GM12878 (cell line): ENCODE results near the gene EFCAB9. TPM values are rescaled to one million over a fixed set of nuclear protein-coding genes. Genes with fewer than 3 reads are reported as not detected.

Experiments used
- ATAC-seq: fragments of 200-7000 bp; cut with Tn5 transposase; 3 replicates; pipeline ENCODE4 v1.9.1; 2020; ENCODE audit warnings: mild to moderate bottlenecking, moderate library complexity
- BruUV-seq: library from RNA; stranded (reverse); fragments of 400-500 nt; replicated peaks from 2 replicates; lab custom pipeline; 2021; lab: Mats Ljungman, UMichigan
- CTCF ChIA-PET: fragments of 300-600 bp; sonication (Branson Sonifier 250); formaldehyde crosslinking; extraction: SDS; loops from one replicate; lab custom pipeline; 2021; ENCODE audit warnings: inconsistent platforms; lab: Yijun Ruan, JAX
- POLR2A ChIA-PET: fragments of 350-600 bp; formaldehyde crosslinking; extraction: SDS; loops from one replicate; lab custom pipeline; 2021; ENCODE audit warnings: inconsistent platforms; lab: Charles Lee
- RAD21 ChIA-PET: fragments of 300-600 bp; sonication (Branson Sonifier 250); formaldehyde crosslinking; loops from one replicate; lab custom pipeline; 2023; ENCODE audit warnings: antibody characterized with exemption; ENCODE audit not compliant: unreplicated experiment; lab: Charles Lee
- SMC1A ChIA-PET: fragments of 300-600 bp; sonication (Branson Sonifier 250); formaldehyde crosslinking; loops from one replicate; lab custom pipeline; 2023; ENCODE audit not compliant: unreplicated experiment, uncharacterized antibody; lab: Charles Lee
- DNase-seq: peaks from one replicate; pipeline ENCODE4 v3.0.0-alpha.2; 2011; ENCODE audit warnings: low read depth, low spot score
- FAIRE-seq: peaks from 3 replicates; lab custom pipeline; 2011; peaks lifted over from hg19 to GRCh38; lab: Jason Lieb, UNC
- H2AFZ ChIP-seq: 2 replicates; pipeline ENCODE4 v1.6.0; 2011; ENCODE audit warnings: low read depth, low read length, control low read depth; ENCODE audit not compliant: control insufficient read depth
- H3K27ac ChIP-seq: 2 replicates; pipeline ENCODE4 v1.5.1; 2011; ENCODE audit warnings: control low read depth; ENCODE audit not compliant: control insufficient read depth, insufficient read depth
- H3K27me3 ChIP-seq, 2 experiments: replicated peaks in 1 of 2; 2 replicates each; pipeline versions ENCODE4 v1.6.0 to v1.6.1; 2011; ENCODE audit warnings: low read length in 1 of 2; ENCODE audit not compliant: control insufficient read depth in 2 of 2, insufficient read depth in 2 of 2
- H3K36me3 ChIP-seq, 2 experiments: 2 replicates each; pipeline ENCODE4 v1.5.1; 2011; ENCODE audit warnings: low read length in 1 of 2; ENCODE audit not compliant: control insufficient read depth in 2 of 2, insufficient read depth in 2 of 2
- H3K4me1 ChIP-seq: 2 replicates; pipeline ENCODE4 v1.6.1; 2011; ENCODE audit warnings: mild to moderate bottlenecking, low read length, moderate library complexity, mixed read lengths; ENCODE audit not compliant: control insufficient read depth, insufficient read depth
- H3K4me2 ChIP-seq: 2 replicates; pipeline ENCODE4 v1.6.0; 2011; ENCODE audit warnings: control low read depth; ENCODE audit not compliant: control insufficient read depth, insufficient read depth
- H3K4me3 ChIP-seq: fragments of 200-600 bp; sonication (generic); 2 replicates; pipeline ENCODE4 v1.5.1; 2016
- H3K79me2 ChIP-seq: 2 replicates; pipeline ENCODE4 v1.6.0; 2011; ENCODE audit warnings: low read length; ENCODE audit not compliant: control insufficient read depth, insufficient read depth
- H3K9ac ChIP-seq: 2 replicates; pipeline ENCODE4 v1.8.0; 2011; ENCODE audit warnings: low read length, control low read depth, mixed read lengths; ENCODE audit not compliant: control insufficient read depth, insufficient read depth
- H3K9me3 ChIP-seq: replicated peaks from 3 replicates; pipeline ENCODE4 v1.5.1; 2011; ENCODE audit warnings: mild to moderate bottlenecking, low read length; ENCODE audit not compliant: control insufficient read depth, insufficient read depth
- H4K20me1 ChIP-seq: 2 replicates; pipeline ENCODE4 v1.6.0; 2011; ENCODE audit not compliant: control insufficient read depth, insufficient read depth
- BHLHE40 ChIP-seq, 2 experiments: fragments of 450-650 bp in 1 of 2; IDR thresholded peaks; 2 replicates each; pipeline ENCODE4 v1.6.1; 2011 to 2017; ENCODE audit warnings: low read depth in 2 of 2, borderline replicate concordance in 1 of 2, improper control_type of control experiment in 1 of 2, low read length in 1 of 2, mild to moderate bottlenecking in 1 of 2
- CBX3 ChIP-seq: fragments of 200-600 bp; sonication (generic); IDR thresholded peaks from 2 replicates; pipeline ENCODE4 v1.6.1; 2016; ENCODE audit warnings: low read depth, borderline replicate concordance
- DPF2 ChIP-seq: fragments of 450-650 bp; IDR thresholded peaks from 2 replicates; pipeline ENCODE4 v1.6.1; 2017; ENCODE audit warnings: mild to moderate bottlenecking
- FOXK2 ChIP-seq: fragments of 450-650 bp; IDR thresholded peaks from 2 replicates; pipeline ENCODE4 v1.6.1; 2017; ENCODE audit warnings: mild to moderate bottlenecking, moderate library complexity
- FOXM1 ChIP-seq: IDR thresholded peaks from 2 replicates; pipeline ENCODE4 v1.6.1; 2012; ENCODE audit warnings: low read depth, mild to moderate bottlenecking, inconsistent platforms, low read length, moderate library complexity
- LARP7 ChIP-seq: fragments of 450-650 bp; IDR thresholded peaks from 2 replicates; pipeline ENCODE4 v1.6.1; 2017; ENCODE audit warnings: mild to moderate bottlenecking
- MTA3 ChIP-seq: IDR thresholded peaks from 2 replicates; pipeline ENCODE4 v1.6.1; 2012; ENCODE audit warnings: low read length, inconsistent platforms, borderline replicate concordance
- MYB ChIP-seq: fragments of 150-350 bp; IDR thresholded peaks from 2 replicates; pipeline ENCODE4 v1.6.1; 2014; ENCODE audit warnings: mild to moderate bottlenecking, low read depth, low read length, borderline replicate concordance
- NR2C1 ChIP-seq: fragments of 450-650 bp; IDR thresholded peaks from 2 replicates; pipeline ENCODE4 v1.6.1; 2017; ENCODE audit warnings: antibody characterized with exemption, mild to moderate bottlenecking, moderate library complexity
- POLR2AphosphoS5 ChIP-seq: IDR thresholded peaks from 2 replicates; pipeline ENCODE4 v1.6.1; 2011; ENCODE audit warnings: mild to moderate bottlenecking, low read length, inconsistent platforms
- POU2F2 ChIP-seq: IDR thresholded peaks from 3 replicates; pipeline ENCODE4 v1.6.1; 2011; ENCODE audit warnings: low read depth, mild to moderate bottlenecking, low read length, borderline replicate concordance
- SRF ChIP-seq, 2 experiments: IDR thresholded peaks; 2 replicates each; pipeline ENCODE4 v1.6.1; 2011; ENCODE audit warnings: low read depth in 2 of 2, low read length in 2 of 2, mild to moderate bottlenecking in 1 of 2, moderate library complexity in 1 of 2
- TCF7 ChIP-seq: IDR thresholded peaks from 2 replicates; pipeline ENCODE4 v1.6.1; 2014; ENCODE audit warnings: antibody characterized with exemption, borderline replicate concordance
- WGBS: methylation state at CpG from one replicate; pipeline ENCODE4 v1.1.6; 2016; ENCODE audit warnings: low lambda C conversion rate; ENCODE audit not compliant: insufficient replicate concordance, insufficient coverage; ENCODE audit errors: missing lambda C conversion rate; 5-methylcytosine and 5-hydroxymethylcytosine counted together
- in situ Hi-C: fragments of 300-500 bp; cut with MboI; formaldehyde crosslinking; loops from 9 replicates; pipeline ENCODE4 v1.14.3; 2018; ENCODE audit warnings: mixed read lengths
- intact Hi-C: fragments of 100-400 bp; cut with micrococcal nuclease; formaldehyde crosslinking; loops from one replicate; pipeline ENCODE4 v1.14.2; 2022; ENCODE audit not compliant: unreplicated experiment
- polyA plus RNA-seq, 11 experiments: library from polyadenylated mRNA; depleted of rRNA in 4 of 11; unstranded in 6 of 11; stranded (reverse) in 5 of 11; fragments of >200 nt; fragmentation: Nextera tagmentation in 4 of 11; fragmentation: Illumina TruSeq in 1 of 11; extraction: Ambion mirVana in 4 of 11; extraction: Trizol in 1 of 11; gene quantifications; 1 replicate in 1 of 11; 2 replicates in 10 of 11; pipeline versions ENCODE4 v1.2.1 to v1.2.3, GENCODE V29; 2011 to 2016; ENCODE audit warnings: inconsistent platforms in 2 of 11, missing spikeins in 2 of 11, low read depth in 1 of 11
- total RNA-seq, 4 experiments: library from RNA; depleted of rRNA in 3 of 4; stranded (reverse); fragments of >200 nt in 3 of 4; fragmentation: Illumina TruSeq in 1 of 4; extraction: Trizol in 1 of 4; gene quantifications; 2 replicates each; pipeline versions ENCODE4 v1.2.1 to v1.2.3, GENCODE V29; 2013 to 2021
- TF ChIP-seq, protein P1 (sequence below): IDR thresholded peaks from 2 replicates; pipeline ENCODE4 v1.6.1; 2012; ENCODE audit warnings: low read depth, low read length, improper control_type of control experiment
- TF ChIP-seq, protein P2 (sequence below): fragments of 450-650 bp; IDR thresholded peaks from 2 replicates; pipeline ENCODE4 v1.6.1; 2016; ENCODE audit warnings: mild to moderate bottlenecking

The EFCAB9 gene
- total and polyA plus RNA-seq, 10 of the 15 experiments (the other 5 are each of a cell fraction or from before 2014, with no cell fraction given): 0.73 TPM; not detected in 9

DNA sequence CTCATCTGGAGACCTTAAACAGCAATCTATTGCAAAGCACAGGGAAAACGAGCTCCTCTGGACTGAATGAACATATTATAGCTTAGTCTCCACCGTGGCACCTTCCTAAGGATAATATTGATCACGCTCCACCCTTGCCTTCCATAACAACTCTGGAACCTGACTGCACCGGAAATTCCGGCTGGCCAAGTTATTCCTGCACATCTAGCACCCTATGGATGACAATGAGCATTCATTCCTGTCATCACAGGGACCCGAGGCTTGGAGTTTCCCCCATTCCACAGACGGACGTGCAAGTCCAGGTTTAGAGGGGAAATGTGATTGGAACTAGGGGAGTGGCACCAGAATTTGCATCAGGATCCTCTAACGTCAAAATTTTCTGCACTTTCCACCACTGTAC lies 33.5 kb upstream of the EFCAB9 start:
- intact Hi-C loops: no loop called here
- in situ Hi-C loops: no loop called here
- POLR2A ChIA-PET: interaction anchor here (0.5 to 2.6 kb wide), 2 partner anchors 13 to 19 kb away, joined by 5 to 17 read pairs; no protein-coding TSS in a partner anchor
- peaks cover 35% of the 10 kb centered on the region for H3K4me1 ChIP-seq
- RAD21 ChIA-PET: no interaction called here
- H3K36me3 ChIP-seq: peaks cover 13 to 19% of the 10 kb centered on the region in 2 experiments
- ATAC-seq (no peak), FAIRE-seq (no peak), DNase-seq (no peak)
- H4K20me1 ChIP-seq: peaks cover 11% of the 10 kb centered on the region
- H3K27ac ChIP-seq: no peak overlapping the region
- CTCF ChIA-PET: no interaction called here
- no peaks in the 10 kb centered on the region; the same call in 2 of the 3 replicates for H3K9me3 ChIP-seq
- BruUV-seq: no TSS peak
- SMC1A ChIA-PET: interaction anchor here (5.3 kb wide), 1 partner anchor 14 kb away, joined by 29 read pairs; no protein-coding TSS in a partner anchor
- H3K4me3 ChIP-seq: no peak overlapping the region
- peaks cover 68% of the 10 kb centered on the region for H3K79me2 ChIP-seq
- TF ChIP-seq DPF2: no peak
- no peak for TF ChIP-seq CBX3
- H3K9ac ChIP-seq: no peak overlapping the region
- H3K27me3 ChIP-seq: no peaks in the 10 kb centered on the region
- H3K4me2 ChIP-seq: no peak overlapping the region
- H2AFZ ChIP-seq: no peak overlapping the region
- WGBS: 82% methylated on average over 9 of the region's 9 CpGs

DNA sequence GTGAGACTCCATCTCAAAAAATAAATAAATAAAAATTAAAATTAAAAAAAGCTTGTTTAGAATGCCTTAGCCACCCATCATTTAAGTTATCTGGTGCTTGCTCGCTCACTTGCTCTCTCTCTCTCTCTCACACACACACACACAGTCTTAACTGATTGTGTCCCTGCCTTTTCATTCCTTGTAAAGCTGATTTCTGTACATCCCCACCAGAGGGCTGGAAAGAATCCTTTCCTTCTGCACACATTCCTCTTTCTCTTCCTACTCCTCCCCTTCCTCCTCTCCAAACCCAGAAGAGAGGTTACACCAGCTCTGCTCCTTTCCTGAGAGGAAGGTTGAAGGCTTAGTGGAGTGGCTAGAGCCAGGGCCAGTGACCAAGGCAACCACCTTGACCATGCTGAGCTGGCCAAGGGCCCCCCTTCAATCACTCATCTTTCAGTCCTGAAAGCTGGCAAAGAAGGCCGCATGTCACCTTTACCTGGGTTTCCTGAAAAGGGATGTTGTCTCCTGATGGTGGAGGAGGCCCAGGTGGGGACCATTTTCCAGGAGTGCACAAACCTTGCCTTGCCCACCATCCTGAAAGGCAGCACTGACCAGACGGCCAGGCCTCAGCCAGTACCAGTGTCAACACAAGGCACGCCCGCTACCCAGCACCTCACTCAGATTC lies 31.5 kb upstream of the EFCAB9 start:
- peaks cover 77% of the 10 kb centered on the region for H3K79me2 ChIP-seq
- no peak for DNase-seq
- peaks cover 5 to 12% of the 10 kb centered on the region in 2 experiments for H3K36me3 ChIP-seq
- ChIA-PET SMC1A (interaction anchor here (0.8 to 5.3 kb wide), 4 partner anchors 12 to 131 kb away, joined by 3 to 29 read pairs (median 6); no protein-coding TSS in a partner anchor), RAD21 (interaction anchor here (0.6 to 2.3 kb wide), 4 partner anchors 12 to 56 kb away, joined by 3 to 8 read pairs (median 4); no protein-coding TSS in a partner anchor), CTCF (interaction anchor here (1.3 to 2.1 kb wide), 3 partner anchors 13 to 129 kb away, joined by 3 to 5 read pairs (median 4); no protein-coding TSS in a partner anchor), POLR2A (interaction anchor here (0.6 to 2.3 kb wide), 5 partner anchors 8 to 24 kb away, joined by 3 to 8 read pairs (median 6); no protein-coding TSS in a partner anchor)
- 76% methylated on average over 5 of the region's 5 CpGs for WGBS
- no peak overlapping the region for H3K4me2 ChIP-seq
- H2AFZ ChIP-seq: no peak overlapping the region
- no peak overlapping the region for H3K9ac ChIP-seq
- FAIRE-seq: no peak
- H3K9me3 ChIP-seq: no peaks in the 10 kb centered on the region; the same call in 2 of the 3 replicates
- no peak overlapping the region for H3K4me3 ChIP-seq
- intact Hi-C loops (no loop called here), in situ Hi-C loops (no loop called here)
- peaks cover 11% of the 10 kb centered on the region for H4K20me1 ChIP-seq
- H3K27ac ChIP-seq: no peak overlapping the region
- no peaks in the 10 kb centered on the region for H3K27me3 ChIP-seq
- ATAC-seq: no peak
- H3K4me1 ChIP-seq: peaks cover 35% of the 10 kb centered on the region
- BruUV-seq: no TSS peak
- TF ChIP-seq MTA3: no peak
- TF ChIP-seq MYB: no peak
- TF ChIP-seq LARP7: no peak
- no peak for TF ChIP-seq TCF7
- no peak for TF ChIP-seq SRF (IDR thresholded peaks at IDR 0.05; ENCODE audit: low read depth in 2 of 2, low read length in 2 of 2)
- no peak for TF ChIP-seq POLR2AphosphoS5
- TF ChIP-seq NR2C1: no peak
- TF ChIP-seq, protein P1, sequence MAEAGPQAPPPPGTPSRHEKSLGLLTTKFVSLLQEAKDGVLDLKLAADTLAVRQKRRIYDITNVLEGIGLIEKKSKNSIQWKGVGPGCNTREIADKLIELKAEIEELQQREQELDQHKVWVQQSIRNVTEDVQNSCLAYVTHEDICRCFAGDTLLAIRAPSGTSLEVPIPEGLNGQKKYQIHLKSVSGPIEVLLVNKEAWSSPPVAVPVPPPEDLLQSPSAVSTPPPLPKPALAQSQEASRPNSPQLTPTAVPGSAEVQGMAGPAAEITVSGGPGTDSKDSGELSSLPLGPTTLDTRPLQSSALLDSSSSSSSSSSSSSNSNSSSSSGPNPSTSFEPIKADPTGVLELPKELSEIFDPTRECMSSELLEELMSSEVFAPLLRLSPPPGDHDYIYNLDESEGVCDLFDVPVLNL: no peak
- TF ChIP-seq POU2F2: no peak
- no peak for TF ChIP-seq FOXM1
- TF ChIP-seq BHLHE40 (IDR thresholded peaks at IDR 0.05; ENCODE audit: borderline replicate concordance in 1 of 2, low read depth in 2 of 2, low read length in 1 of 2): no peak
- TF ChIP-seq, protein P2, sequence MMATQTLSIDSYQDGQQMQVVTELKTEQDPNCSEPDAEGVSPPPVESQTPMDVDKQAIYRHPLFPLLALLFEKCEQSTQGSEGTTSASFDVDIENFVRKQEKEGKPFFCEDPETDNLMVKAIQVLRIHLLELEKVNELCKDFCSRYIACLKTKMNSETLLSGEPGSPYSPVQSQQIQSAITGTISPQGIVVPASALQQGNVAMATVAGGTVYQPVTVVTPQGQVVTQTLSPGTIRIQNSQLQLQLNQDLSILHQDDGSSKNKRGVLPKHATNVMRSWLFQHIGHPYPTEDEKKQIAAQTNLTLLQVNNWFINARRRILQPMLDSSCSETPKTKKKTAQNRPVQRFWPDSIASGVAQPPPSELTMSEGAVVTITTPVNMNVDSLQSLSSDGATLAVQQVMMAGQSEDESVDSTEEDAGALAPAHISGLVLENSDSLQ: no peak
- TF ChIP-seq FOXK2: no peak
